Measurements from ENCODE around the gene ERGIC1.

The ERGIC1 gene

DNA sequence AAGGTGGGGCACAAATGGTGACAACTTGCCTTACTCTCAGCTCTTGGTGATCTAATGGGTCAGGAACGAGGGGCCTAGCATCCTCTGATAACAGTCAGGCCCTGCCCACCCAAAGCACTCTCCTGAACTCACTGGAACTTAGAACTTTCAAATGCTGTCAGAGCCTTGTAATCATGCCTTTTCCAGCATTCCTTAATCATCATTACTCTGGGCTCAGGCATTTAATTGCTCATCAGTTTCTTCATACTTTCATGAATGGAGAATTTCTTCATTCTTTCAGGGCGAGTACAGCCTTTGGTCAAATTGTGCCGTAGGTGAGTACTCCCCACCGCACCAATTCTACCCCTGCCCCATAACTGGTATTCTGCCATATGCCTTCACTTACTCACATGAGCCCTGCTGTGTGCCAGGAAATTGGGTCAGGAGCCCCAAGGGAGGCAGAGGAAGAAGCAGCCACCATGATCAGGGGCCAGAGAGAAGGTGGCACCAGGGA, 32.8 kb upstream of the ERGIC1 start:
- DNase-seq: peak in 1 of 4 experiments; percentile 58

GRCh38 chr5:172802112-172802511, 31.9 kb upstream of the ERGIC1 start:
- DNase-seq: no peak

- no peak for DNase-seq
Observed at GRCh38 chr5:172802567-172803176, 31.4 kb upstream of the ERGIC1 start.

DNA sequence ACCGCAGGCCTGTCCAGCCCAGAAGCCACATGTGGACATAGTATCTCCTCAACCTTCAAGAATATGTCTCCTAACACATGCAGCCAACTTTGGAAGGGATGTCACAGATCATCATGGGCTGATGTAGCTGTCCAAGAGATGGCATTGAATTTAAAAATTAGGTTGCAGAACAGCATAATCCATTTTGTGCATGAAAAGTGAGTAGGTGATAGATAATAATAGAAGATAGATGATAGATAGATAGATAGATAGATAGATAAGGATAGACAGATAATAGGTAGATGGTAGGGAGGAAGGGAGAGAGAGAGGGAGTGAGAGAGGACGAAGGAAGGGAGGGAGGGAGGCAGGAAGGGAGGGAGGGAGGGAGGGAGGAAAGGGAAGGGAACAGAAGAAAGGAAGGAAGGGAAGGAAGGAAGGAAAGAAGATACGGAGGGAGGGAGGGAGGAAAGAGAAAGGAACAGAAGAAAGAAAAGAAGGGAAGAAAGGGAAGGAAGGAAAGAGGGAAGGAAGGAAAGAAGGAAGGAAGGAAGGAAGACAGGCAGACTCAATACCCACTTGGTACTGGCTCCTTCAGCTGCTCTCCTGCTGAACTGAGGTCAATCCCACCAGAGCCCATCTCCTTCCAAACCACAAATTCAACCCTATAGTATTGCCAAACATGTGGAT, 28.9 kb upstream of the ERGIC1 start:
- no peak for DNase-seq

DNA sequence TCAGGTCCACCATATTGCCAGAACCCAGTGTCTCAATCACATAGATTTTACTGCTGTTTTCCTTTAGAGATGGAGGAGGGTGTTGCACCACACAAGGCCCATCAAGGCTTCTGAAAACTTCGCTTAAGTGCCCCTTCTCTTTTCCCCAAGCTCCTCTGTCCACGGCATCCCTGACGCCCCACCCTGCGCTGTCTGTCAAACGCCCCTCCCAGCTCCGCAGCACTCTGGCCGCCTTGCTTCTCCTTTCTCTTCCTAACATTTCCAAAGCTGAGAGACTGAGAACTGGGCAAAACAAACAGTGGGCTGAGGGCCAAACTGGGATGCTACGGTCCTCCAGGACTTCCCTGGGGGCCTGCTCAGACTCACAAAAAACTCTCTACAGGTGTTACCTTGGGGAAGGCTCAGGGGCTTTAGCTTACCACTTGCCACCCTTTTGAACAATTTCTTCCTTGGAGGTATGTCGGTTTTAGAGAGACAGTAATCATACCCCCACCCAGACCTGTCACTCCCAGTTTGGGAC, 28.3 kb upstream of the ERGIC1 start:
- DNase-seq: peak in 1 of 4 experiments; percentile 27

DNA sequence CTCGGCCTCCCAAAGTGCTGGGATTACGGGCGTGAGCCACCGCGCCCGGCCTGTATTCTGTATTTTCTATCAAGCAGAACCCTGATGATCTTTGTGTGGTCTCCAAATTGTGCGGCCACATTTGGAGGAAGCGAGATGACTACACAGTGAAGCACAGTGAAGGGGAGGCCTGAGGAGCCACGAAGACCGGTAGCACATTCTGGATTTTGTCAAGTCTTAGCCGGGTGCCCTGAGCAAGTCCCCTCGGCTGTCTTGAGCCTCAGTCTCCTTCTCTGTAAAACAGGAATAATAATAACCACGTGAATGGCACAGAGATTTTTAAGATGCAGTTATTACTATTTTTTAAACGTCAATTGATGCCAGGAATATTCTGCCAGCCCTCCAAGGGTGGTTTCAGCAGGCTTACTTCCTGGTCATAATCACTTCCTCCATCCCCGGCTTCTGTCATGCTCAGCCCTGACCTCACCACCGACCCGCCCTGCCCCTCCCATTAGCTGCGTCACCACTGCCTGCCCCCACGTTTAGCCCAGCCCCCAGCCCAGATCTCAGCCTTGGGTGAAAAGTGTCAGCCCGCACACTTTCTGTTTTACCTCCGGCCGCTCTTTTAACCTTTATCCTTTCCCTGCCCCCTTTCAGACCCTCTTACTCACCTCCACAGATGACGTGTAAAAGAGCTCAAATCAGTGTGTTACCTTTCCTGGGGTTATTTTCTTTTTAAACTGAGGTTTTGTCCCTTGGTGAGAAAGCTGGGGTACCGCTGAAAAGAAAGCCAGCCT, 27.0 kb upstream of the ERGIC1 start:
- peak; percentile 94 to 97 (median 95) for DNase-seq

GRCh38 chr5:172807766-172808311, 26.2 kb upstream of the ERGIC1 start:
- no peak for DNase-seq

- no peak for DNase-seq
Observed at GRCh38 chr5:172809774-172810173, 24.3 kb upstream of the ERGIC1 start.

GRCh38 chr5:172810996-172811395, 23.1 kb upstream of the ERGIC1 start:
- DNase-seq: peak in 2 of 4 experiments; percentile 45 to 62

GRCh38 chr5:172815631-172816030, 18.4 kb upstream of the ERGIC1 start:
- peak in 2 of 4 experiments; percentile 27 to 50 for DNase-seq

- DNase-seq: peak; percentile 53 to 74 (median 67)
Observed at GRCh38 chr5:172816925-172817562, 17.0 kb upstream of the ERGIC1 start.

DNA sequence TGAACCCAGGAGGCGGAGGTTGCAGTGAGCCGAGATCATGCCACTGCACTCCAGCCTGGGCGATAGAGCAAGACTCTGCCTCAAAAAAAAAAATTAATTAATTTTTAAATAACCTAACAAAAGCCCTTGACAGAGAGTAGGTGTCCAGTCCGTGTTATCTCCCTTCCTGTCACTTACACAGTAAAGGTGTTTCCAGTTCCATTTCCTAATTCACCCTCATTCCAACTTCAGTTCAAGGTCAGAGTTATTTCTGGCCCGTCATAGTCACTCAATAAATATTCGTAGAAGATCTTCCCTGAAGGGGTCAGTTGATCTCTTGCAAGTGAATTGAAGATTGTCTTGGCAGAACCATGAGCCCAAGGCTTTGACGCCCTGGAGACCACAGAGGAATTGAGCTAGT, 16.4 kb upstream of the ERGIC1 start:
- no peak for DNase-seq

DNA sequence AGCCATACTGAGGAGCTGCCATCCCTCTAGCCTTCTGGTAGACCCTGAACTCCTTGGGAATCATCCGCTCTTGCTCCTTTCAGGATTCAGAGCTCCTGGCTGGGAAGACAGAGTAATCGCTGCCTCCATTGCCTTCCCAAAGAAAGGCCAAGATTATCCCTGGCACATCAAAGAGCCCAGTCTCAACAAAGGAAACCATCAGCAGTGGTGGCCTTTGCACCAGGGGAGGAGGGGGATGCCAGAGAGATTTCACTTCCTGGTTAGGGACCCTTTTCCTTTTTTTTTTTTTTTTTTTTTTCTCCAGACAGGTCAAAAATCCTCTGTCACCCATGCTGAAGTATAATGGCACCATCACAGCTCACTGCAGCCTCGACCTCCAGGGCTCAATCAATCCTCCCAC, 16.0 kb upstream of the ERGIC1 start:
- DNase-seq: no peak

DNA sequence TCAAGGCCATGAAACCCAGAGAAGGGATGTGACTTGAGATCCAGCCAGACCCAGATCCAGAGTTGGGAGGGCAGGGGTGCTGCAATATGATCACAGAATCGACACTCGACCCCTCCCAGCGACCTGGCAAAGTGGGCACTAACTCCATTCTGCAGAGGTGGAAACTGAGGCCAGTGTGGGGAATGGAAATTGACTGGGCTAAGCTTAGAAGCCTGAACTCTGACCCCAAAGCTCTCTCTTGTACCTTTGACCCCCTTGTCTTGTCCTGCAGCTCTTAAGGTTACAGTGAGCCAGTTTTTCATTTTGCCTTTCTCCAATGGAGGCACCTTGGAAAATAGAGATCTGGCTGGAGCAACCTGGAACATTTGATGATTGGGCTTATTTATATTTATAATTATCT, 14.5 kb upstream of the ERGIC1 start:
- no peak for DNase-seq

DNA sequence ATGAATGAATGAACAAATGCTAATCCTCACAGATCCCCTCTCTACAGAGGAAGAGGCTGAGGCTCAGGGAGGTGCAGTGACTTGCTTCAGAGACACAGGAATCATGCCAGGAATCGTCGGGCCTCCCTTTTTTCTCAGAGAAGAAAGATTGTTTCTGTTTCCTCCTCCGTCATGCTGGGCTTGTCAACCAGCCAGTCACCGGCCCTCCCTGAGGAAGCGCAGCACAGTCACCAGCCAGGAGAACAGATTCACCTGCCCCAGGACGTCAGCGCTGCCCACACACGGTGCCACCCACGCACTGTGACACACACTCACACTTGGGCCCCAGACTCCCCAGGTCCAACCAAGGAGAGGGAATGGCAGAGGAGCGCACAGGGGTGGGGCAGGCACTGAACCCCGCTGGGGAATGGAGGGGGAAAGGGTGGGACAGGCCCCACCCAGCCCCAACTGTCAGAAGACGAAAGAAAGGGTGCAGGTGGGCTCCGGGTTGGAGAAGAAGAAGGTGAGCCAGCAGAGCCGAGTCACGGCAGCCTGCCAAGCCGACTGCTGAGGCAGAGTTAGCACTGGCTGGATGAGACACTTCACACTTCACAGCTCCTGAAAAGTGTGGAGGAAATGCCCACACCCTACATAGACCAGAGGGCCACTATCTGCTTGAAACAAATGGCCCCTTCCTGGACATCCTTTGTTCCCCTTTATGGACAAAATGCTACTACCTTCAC, 13.8 kb upstream of the ERGIC1 start:
- DNase-seq: peak in 2 of 4 experiments; percentile 26 to 49

- no peak for DNase-seq
Observed at GRCh38 chr5:172821340-172821985, 12.6 kb upstream of the ERGIC1 start.

- no peak for DNase-seq
Observed at GRCh38 chr5:172823840-172824362, 10.2 kb upstream of the ERGIC1 start.

GRCh38 chr5:172825610-172826204, 8.3 kb upstream of the ERGIC1 start:
- no peak for DNase-seq

DNA sequence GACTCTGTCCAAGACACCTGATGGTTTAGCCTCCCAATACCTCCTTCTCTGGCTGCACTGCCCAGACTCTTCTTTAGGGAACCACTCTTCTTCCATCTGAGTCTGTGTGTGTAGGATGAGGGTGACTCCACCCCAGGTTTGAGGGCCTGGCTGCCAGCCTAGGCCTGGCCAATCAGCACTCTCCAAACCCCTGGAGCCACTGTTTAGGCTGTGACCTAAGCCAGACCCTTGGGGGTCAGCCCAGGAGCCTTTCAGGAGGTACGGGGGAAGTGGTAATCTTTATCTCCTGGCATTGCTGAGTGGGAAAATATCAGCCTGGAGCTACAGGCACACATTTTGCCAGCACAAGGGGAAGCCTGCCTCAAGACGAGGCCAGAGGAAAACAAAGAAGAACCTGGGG, 6.2 kb upstream of the ERGIC1 start:
- peak; percentile 46 to 74 (median 65) for DNase-seq

DNA sequence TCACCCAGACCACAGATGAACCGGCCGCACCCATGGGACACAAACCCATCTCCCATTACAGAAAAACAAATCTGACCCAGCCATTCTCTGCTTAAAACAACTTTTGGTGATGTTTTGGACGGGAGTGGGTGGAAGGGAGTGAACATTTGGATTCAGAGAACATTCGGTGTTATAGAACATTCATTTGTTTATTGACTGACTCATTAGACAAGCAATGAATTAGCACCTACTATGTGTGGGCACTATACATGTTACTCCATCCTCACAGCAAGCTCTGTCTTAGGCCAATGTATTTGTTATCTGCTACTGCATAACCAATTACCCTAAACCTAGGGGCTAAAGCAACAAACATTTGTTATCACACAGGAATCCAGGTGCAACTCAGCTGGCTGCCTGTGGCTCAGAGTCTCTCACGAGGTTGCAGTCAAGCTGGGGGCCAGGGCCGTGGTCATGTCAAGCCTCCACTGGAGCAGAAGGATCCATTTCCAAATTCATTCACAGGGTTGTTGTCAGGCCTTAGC, 5.1 kb upstream of the ERGIC1 start:
- no peak for DNase-seq
